ENCODE results near the gene PEX19.

Gene PEX19

GRCh38 chr1:160236806-160237205 lies 48.1 kb downstream of the PEX19 start:
- no peak for DNase-seq

GRCh38 chr1:160232911-160233310 lies 52.0 kb downstream of the PEX19 start:
- no peak for DNase-seq

DNA sequence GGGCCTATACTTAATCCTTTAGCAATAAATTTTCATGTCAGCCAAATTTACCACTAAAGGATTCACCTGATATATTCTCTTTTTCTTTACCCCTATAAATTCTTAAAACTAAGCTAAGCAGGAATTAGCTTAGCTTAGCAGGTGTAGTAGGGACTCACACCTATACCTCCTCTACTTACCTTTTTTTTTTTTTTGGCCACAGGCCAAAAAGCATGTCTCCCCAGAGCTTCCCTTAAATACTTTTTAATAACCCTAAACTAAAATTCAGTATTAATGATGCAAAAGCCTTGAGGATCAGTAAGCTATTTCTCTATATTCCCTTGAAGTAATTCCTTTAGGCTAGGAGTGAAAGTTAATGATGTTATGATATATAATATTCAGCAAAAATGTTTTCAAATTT lies 56.5 kb downstream of the PEX19 start:
- DNase-seq, result no peak

- no peak for DNase-seq
Observed at GRCh38 chr1:160227561-160227960, 57.4 kb downstream of the PEX19 start.

GRCh38 chr1:160227034-160227433 lies 57.9 kb downstream of the PEX19 start:
- DNase-seq, result no peak
